ENCODE results near the gene OGN. TPM values are rescaled to one million over a fixed set of nuclear protein-coding genes. Genes with fewer than 3 reads are reported as not detected.

OGN gene
- total RNA-seq, 2 donors from 2014 or later: 210 to 600 TPM

DNA sequence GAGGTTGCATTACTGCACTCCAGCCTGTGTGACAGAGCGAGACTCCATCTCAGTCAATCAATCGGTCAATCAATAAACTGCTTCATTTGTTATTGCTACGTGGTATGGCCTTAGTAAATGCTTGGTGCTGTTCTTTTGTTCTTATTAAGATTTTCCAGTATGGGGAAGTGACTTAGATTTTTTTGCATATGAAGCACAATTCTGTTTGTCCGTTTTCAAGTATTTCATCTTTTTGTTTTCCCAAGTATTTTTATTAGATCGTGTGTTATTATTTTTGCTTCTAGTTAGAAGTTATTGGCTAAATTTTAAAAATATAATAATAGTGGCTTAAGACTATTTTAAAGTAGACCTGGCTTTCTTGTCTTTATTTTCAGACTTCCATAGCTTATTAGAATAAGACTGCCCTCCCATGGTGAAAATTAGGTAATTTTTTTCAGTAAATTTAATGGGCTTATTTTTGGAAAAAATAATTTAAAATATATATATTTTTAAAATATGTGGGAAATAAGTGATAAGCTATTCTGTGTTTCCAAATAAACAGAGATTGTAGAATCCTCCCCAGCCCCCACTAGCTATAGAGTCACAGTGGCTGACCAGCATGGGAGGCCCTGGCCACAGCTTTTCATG is 34.6 kb upstream of the OGN start:
- Histone ChIP-seq H3K4me3 (no peak overlapping the region), H3K4me1 (ENCODE audit: control insufficient read depth in 1 of 2, low read depth in 2 of 2) (peaks cover 5 to 15% of the 10 kb centered on the region in 2 donors), H3K36me3 (no peaks in the 10 kb centered on the region), H3K9me3 (no peaks in the 10 kb centered on the region), H3K27me3 (replicated peaks; ENCODE audit: insufficient read depth) (no peaks in the 10 kb centered on the region), H3K27ac (no peak overlapping the region)
- no peak for ATAC-seq (ENCODE audit: insufficient number of reproducible peaks, low FRiP score, low read depth)
- TF ChIP-seq, protein P1, sequence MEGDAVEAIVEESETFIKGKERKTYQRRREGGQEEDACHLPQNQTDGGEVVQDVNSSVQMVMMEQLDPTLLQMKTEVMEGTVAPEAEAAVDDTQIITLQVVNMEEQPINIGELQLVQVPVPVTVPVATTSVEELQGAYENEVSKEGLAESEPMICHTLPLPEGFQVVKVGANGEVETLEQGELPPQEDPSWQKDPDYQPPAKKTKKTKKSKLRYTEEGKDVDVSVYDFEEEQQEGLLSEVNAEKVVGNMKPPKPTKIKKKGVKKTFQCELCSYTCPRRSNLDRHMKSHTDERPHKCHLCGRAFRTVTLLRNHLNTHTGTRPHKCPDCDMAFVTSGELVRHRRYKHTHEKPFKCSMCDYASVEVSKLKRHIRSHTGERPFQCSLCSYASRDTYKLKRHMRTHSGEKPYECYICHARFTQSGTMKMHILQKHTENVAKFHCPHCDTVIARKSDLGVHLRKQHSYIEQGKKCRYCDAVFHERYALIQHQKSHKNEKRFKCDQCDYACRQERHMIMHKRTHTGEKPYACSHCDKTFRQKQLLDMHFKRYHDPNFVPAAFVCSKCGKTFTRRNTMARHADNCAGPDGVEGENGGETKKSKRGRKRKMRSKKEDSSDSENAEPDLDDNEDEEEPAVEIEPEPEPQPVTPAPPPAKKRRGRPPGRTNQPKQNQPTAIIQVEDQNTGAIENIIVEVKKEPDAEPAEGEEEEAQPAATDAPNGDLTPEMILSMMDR (IDR thresholded peaks at IDR 0.05): peak; percentile 43
- no peak for DNase-seq (ENCODE audit: low spot score)

DNA sequence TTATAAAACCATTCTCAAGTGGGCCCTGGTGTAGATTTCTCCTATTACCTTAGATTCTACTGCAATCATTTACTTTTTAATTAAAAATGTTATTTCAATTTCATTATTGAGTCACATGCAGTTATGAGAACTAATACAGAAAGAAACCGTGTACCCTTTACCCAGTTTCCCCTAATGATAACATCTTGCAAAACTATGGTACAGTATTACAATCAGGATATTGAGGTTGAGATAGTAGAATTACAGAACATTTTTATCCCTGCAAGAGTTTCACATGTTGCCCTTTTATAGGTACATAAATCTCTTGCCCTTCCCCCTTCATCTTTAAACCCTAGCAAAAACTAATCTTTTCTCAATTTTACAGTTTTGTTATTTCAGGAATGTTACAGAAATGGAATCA is 30.9 kb upstream of the OGN start:
- Histone ChIP-seq H3K4me1 (ENCODE audit: control insufficient read depth in 1 of 2, low read depth in 2 of 2) (peaks cover 5 to 15% of the 10 kb centered on the region in 2 donors), H3K27me3 (replicated peaks; ENCODE audit: insufficient read depth) (no peaks in the 10 kb centered on the region), H3K9me3 (no peaks in the 10 kb centered on the region), H3K4me3 (no peak overlapping the region), H3K27ac (no peak overlapping the region), H3K36me3 (no peaks in the 10 kb centered on the region)
- TF ChIP-seq, protein P1 (IDR thresholded peaks at IDR 0.05): no peak
- DNase-seq (ENCODE audit: low spot score) (no peak), ATAC-seq (ENCODE audit: insufficient number of reproducible peaks, low FRiP score, low read depth) (no peak)

DNA sequence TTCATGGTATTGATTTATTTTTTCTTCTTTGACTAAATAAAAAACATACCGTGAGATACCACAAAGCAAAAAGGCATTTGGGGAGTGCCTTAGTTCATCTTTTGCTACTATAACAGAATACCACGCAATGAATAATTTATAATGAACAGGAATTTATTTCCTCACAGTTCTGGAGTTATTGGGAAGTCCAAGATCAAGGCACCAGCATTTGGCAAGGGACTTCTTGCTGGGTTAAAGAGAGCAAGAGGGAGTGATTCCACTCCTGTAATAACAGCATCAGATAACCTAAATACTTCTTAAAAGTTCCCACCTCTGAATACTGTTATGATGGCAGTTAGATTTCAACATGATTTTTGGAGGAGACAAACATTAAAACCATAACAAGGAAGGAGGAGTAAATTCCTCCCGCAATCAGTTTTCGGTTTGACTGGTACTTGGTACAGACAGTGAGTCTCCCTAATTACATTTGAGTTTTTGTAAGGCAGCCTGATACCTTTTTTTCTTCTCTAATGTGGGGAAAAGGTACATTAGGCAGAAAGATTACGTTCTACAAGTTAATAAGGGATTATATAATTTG is 28.7 kb upstream of the OGN start:
- Histone ChIP-seq H3K27me3 (replicated peaks; ENCODE audit: insufficient read depth) (no peaks in the 10 kb centered on the region), H3K4me1 (ENCODE audit: control insufficient read depth in 1 of 2, low read depth in 2 of 2) (no peaks in the 10 kb centered on the region), H3K4me3 (no peak overlapping the region), H3K36me3 (no peaks in the 10 kb centered on the region), H3K9me3 (no peaks in the 10 kb centered on the region), H3K27ac (no peak overlapping the region)
- TF ChIP-seq, protein P1 (IDR thresholded peaks at IDR 0.05): no peak
- ATAC-seq (ENCODE audit: insufficient number of reproducible peaks, low FRiP score, low read depth) (no peak), DNase-seq (ENCODE audit: low spot score) (no peak)

DNA sequence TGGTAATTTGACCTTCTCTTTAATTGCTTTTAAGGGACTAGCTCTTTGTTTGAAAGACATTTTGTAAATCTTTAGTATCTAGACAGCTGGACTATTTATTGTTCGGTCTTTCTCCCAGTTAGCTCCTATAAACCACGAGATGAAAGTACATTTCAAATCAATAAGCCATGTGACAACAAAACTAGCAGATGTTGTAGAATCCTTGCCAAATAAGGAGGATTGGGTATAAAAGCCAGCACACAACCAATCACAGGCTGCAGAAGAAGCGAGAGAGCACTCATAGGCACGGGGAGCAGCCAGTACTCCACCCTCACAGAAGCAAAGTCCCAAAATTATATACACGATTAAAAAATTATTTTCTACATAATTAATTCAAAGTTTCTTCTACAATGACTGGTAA is 28.0 kb upstream of the OGN start:
- DNase-seq (ENCODE audit: low spot score): no peak
- Histone ChIP-seq H3K4me1 (ENCODE audit: control insufficient read depth in 1 of 2, low read depth in 2 of 2) (no peaks in the 10 kb centered on the region), H3K27me3 (replicated peaks; ENCODE audit: insufficient read depth) (no peaks in the 10 kb centered on the region), H3K9me3 (no peaks in the 10 kb centered on the region), H3K36me3 (no peaks in the 10 kb centered on the region), H3K27ac (no peak overlapping the region), H3K4me3 (no peak overlapping the region)
- no peak for ATAC-seq (ENCODE audit: insufficient number of reproducible peaks, low FRiP score, low read depth)
- TF ChIP-seq, protein P1 (IDR thresholded peaks at IDR 0.05): no peak

DNA sequence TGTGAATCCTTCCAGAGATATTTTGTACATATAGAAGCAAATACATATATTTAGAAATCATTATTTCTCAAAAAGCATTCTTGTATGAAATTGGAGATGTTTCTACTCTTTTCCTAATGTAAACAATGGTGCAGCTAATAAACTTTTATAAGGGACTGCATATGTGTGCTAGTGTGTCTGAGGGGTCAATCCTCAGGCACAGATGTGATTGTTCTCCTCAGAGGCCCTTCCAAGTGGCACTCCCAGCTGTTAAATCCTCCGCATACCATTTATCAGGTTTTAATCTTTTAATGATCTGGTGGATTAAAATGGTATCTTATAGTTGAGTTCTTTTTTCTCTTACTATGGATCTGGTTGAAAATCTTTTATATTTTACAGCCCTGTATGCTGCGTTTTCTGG is 25.5 kb upstream of the OGN start:
- peaks cover 7 to 23% of the 10 kb centered on the region in 2 donors for H3K4me1 ChIP-seq (ENCODE audit: control insufficient read depth in 1 of 2, low read depth in 2 of 2)
- H3K36me3 ChIP-seq: no peaks in the 10 kb centered on the region
- no peaks in the 10 kb centered on the region for H3K27me3 ChIP-seq (replicated peaks; ENCODE audit: insufficient read depth)
- ATAC-seq (ENCODE audit: insufficient number of reproducible peaks, low FRiP score, low read depth) (no peak), DNase-seq (ENCODE audit: low spot score) (no peak)
- no peak overlapping the region for H3K27ac ChIP-seq
- H3K9me3 ChIP-seq: no peaks in the 10 kb centered on the region
- TF ChIP-seq, protein P1 (IDR thresholded peaks at IDR 0.05): no peak
- no peak overlapping the region for H3K4me3 ChIP-seq

Measured in thoracic aorta (tissue), 2 donors.